Activated CD4-positive, alpha-beta T cell treated with anti-CD3 and anti-CD28 coated beads, Interleukin-2, amount 50 U/mL, for 1 hour (primary cell): ENCODE data around the gene LYRM4.

Experiments
- DNase-seq: peaks from one replicate; pipeline ENCODE4 v3.0.0-alpha.2; 2020

The LYRM4 gene

DNA sequence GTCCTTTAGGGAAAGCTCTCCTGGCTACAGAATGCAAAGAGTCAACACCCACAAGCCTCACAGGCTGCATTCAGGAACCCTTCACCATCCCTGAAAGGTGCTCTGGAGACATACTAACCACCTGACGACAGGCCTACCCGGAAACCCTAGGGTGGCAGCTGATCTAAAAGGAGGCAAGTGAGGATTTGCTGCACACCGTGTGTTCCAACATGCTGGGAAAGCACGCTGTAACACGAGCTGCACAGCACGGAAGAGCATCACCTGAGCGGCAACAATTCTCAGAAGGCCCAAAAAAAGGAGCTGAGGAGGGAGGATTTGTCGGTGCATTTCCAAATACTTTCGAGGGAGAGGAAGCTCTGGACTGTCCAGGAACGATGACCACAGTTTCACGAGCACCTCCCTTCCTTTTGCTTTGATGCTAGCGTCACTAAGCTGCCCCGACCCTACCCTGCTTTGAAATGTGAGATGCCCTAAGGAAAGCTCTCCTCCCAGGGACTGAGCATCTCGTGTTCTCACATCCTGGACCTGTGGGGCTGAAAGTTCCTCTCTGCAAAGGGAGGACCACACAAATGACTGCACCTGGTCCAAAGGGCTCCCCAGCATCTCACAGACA, 88.6 kb downstream of the LYRM4 start:
- no peak for DNase-seq

DNA sequence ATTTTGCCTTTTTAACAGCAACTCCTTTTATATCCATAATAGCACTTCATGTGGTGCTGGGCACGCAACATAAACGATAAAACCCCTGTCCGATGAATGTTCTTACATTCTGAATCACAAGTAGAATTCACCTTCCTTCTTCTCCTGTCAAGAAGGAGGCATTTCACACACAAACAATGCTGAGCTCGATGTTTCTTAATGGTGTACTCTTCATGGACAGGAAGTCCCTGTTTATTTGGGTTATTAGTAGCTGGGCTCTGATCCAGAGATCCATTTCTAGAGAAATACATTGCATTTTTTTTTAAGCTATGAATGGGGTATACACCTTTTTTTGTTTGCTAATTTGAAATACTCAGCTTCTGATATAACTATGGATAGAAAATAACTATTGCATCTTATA, 93.2 kb downstream of the LYRM4 start:
- no peak for DNase-seq

GRCh38 chr6:5164092-5164491, 96.7 kb downstream of the LYRM4 start:
- DNase-seq: no peak

DNA sequence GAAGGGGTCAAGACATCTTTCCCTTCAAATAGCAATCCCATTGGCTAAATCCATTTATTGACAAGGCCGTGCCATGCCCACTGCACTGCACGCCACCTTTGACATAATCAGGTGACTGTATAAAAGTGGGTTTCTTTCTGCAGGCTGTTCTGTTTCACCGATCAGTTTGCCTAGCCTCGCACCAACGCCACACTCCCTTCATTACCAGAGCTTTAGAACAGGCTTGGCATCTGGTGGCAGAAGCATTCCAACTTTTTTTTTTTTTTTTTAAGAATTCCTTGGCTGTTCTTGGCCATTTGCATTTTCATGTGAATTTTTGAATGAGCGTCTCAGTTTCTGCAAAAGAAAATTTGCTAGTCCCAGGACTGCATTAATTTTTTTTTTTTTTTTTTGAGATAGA, 97.5 kb downstream of the LYRM4 start:
- DNase-seq: no peak

DNA sequence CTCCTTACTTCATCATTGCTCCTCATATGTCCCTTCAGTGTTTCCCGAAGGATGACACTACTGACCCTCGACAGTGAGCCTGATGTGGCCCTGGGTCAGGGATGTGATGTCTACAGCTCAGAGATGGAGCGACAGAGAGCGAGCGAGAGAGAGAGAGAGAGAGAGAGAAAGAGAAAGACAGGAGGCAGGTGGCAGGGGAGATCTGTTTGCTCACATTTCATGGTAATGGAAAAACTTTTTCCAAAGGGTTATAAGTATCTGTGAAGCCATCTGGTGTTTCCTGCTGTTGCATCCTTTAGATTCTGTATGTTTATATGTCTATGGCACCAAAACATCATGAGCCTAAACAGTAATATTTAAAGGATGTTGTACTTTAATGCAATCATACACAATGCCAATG, 98.4 kb downstream of the LYRM4 start:
- DNase-seq: no peak

- DNase-seq: no peak
Measured at GRCh38 chr6:5160206-5160605, 100.5 kb downstream of the LYRM4 start.

- no peak for DNase-seq
Measured at GRCh38 chr6:5159162-5159561, 101.6 kb downstream of the LYRM4 start.

DNA sequence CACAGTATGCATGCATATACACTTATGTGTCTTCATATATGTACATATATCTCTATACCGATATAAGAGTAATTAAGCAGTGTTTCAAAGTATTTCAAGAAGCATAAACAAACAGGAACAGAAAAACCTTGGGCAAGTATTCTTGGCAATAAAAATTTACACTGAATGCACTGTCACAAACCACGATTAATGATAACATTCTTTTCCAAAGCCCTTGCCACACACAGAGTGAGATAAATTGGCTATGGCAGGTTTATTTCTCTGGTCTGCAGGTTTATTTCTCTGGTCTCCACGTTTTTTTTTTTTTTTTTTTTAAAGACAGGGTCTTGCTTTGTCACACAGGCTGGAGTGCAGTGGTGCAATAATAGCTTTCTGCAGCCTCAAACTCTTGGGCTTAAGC, 102.6 kb downstream of the LYRM4 start:
- no peak for DNase-seq

DNA sequence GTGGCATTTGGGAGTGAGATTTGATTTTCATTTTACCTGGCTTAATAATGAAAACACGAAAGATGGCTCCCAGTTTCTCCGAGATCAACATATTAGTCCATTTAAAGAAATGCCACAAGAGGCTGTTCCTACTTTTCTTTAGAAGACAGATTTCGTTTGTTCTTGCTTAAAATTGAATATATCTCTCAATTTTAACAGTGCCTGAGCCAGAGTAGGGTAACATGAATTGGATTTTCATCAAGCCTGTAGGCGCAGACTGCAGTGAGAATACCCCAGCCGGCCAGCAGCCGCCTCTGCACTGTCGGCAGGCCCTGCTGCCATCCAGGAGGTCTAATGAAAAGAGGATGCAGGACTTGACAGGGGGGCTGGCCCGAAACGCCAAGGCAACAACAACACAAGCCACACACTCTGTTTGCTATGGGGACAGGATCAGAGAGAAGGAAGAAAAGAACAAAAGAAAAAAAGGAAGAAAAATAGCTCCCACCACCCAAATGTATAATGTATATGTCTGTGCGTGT, 103.1 kb downstream of the LYRM4 start:
- no peak for DNase-seq

- DNase-seq: no peak
Measured at GRCh38 chr6:5156627-5157026, 104.1 kb downstream of the LYRM4 start.

DNA sequence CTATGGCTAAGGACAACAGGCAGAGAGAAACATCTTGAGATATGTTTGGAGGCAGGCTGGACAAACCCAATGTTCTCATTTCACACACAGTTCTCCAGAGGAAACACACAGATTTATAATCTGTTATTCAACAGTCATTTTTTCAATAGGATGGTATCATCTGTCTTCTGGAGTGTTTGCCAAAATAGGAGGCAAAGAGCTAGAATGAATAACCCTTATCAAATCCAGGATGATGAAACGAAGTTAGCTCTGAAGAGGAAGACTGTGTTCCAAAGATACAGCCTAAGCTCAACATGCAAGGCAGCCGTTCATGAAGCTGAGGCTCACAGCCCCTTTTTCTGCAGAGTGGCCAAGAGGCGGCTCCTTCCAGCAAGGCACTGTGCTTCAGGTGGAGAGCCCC, 104.8 kb downstream of the LYRM4 start:
- DNase-seq: no peak

DNA sequence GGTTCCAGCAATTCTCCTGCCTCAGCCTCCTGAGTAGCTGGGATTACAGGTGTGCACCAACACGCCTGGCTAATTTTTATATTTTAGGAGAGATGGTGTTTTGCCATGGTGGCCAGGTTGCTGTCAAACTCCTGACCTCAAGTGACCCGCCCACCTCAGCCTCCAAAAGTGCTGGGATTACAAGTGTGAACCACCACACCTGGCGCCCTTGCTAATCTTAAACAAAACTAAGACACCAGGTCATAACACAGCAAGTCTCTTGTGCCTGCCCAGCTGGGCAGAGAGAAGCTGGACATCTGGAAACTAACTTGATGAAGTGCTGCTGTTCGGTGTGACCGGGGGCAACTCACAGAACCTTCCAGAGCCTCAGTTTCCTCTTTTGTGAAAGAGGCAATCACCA, 107.6 kb downstream of the LYRM4 start:
- no peak for DNase-seq

DNA sequence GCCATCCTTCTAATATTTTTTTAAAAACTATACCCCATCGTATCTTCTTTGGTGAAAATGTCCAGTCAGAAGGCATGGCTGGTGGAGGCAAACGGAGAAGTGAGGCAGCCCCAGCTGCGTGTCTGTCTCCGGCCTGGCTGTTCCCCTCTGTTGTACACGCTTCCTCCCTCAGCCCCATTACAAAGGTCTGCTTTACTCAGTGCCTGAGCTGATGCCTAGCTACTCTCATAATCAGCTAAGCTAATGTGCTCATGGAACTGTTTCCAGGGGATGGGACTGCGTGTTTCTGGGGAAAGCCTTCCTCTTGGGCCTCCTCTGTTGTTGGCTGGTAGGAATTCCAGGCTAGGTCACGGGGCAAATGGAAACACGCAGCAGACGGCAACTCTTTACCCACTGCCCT, 108.3 kb downstream of the LYRM4 start:
- no peak for DNase-seq

DNA sequence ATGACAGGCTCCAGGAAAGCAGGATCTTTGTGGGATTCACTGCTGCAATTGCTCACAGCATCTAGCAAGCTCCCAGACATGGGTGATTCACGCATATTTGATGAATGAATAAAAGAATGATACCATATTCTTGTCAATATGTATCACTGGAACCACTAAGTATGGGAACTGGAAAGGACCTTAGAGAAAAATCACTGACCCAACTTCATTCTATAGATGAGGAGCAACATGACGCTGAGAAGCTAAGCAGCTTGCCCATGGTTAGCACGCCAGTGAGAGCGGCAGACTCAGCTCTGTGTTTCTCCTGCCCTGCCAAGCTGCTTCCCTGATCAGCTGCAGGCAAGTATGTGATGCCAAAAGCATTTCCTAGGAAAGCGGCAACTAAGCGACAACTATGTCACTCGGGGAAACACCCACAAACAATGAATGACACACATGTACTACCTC, 108.8 kb downstream of the LYRM4 start:
- no peak for DNase-seq

- DNase-seq: no peak
Measured at GRCh38 chr6:5151360-5151954, 109.3 kb downstream of the LYRM4 start.

DNA sequence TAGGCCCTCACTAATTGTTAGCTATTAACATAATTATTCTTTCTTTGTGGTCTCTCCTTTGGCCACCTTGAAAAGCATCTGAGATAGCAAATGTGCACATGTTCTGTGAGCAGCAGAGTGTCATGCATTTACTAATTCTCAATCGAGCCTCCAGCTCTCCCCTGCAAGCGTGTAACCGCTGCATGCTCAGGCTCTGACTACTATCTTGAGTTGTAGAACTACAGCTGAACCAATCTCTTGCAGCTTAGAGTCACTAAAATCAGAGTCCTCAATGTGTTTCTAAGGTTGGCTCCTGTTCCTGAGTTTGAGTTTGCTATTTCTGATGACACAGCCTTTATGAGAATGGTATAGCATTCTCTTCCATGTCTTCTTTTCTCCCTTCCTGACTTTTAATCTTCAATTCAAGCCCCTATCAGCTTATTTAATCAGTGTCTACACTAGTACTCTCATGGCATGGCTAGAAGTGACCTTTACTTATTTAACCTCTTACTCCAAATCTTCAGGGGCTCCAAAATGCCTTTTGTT, 110.1 kb downstream of the LYRM4 start:
- no peak for DNase-seq

DNA sequence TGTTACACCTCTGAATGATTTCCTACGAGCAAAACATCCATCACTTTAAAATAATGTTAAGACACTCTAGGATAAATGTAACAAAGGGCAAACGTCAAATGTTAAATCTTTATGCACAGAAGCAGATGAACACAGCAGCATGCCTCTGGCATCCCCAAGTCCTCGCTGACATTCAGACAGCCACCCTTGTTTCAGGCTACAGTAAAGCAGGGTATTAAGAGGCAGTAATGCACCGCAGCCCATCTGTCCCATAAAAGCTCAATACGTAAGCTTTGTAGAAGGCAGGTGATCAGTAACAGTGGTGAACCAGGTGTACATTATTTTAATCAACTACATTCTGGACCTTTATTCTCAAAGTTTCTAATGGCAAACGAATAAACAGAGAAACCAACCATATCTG, 110.9 kb downstream of the LYRM4 start:
- DNase-seq: no peak

- no peak for DNase-seq
Measured at GRCh38 chr6:5149159-5149704, 111.5 kb downstream of the LYRM4 start.

DNA sequence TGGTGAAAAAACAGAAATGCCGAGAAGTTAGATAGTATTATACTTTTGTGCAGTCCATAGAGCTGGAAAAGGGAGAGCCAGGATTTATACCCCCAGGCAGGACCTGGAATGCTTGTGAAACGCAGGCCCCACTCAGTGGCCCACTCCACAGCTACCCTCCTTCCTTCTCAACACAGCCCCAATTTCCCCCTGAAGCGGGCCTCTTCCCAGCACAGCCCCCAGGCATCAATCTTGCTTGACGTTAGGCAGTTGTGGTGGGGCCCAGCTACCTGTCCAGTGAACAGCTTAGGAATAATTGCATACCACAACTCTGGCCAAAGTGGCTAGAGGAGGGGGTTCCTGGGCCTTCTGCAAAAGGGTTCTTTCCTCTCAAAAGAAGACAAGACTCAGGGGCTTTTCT, 114.4 kb downstream of the LYRM4 start:
- DNase-seq: no peak

GRCh38 chr6:5143634-5144311, 117.0 kb downstream of the LYRM4 start:
- peak; percentile 86 for DNase-seq

DNA sequence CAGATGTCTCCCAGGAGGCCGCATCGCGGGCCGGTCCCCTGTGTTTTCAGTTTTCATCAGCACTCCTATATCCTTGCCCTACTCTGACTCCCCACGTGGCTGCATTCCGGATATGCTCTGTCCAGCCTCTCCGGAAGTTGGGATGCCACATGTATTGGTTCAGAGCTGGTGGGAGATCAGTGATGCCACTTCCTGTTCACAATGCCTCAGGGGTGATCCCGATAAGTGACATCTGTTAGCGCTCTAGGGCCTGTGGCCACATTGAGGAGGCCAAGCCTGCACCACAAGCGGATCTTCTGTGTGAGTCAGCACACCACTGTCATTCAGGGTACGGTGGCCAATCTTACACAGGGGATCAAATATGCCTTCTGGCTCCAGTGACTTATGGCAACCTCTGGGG, 117.8 kb downstream of the LYRM4 start:
- no peak for DNase-seq

DNA sequence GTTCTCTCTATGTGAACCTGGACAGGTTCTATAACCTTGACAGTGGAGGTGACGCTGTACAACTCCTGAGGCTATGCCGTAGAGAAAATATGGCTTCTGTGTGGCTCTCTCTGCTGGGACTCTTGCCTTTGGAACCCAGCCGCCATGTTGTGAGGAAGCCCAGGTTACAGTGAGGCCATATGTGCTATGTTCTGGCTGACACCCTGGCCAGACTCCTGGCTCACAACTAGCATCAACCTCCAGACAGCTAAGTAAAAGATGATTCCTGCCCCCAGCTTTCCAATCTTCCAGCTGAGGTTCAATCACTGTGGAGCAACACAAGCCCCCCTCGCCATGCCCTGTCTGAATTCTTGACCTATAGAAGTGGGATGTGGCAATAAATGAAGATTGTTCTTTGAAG, 118.6 kb downstream of the LYRM4 start:
- no peak for DNase-seq

GRCh38 chr6:5141046-5141445, 119.7 kb downstream of the LYRM4 start:
- no peak for DNase-seq
